Purkinje cell (primary cell): ENCODE results near the gene PA2G4. TPM values are rescaled to one million over a fixed set of nuclear protein-coding genes. Genes with fewer than 3 reads are reported as not detected.

Experiments
- polyA plus RNA-seq: library from polyadenylated mRNA; unstranded; fragments of >200 nt; fragmentation: Nextera tagmentation; gene quantifications from 2 replicates; pipeline ENCODE4 v1.2.1, GENCODE V29; 2014

The PA2G4 gene
- polyA plus RNA-seq, result 51.7 and 59.1 TPM in 2 replicates

GRCh38 chr12:56104109-56104814 lies at the start of gene PA2G4:
PA2G4 (plus strand) TSS chr12:56104559; CDS start chr12:56104738, 179 bp downstream.

GRCh38 chr12:56079723-56080555 lies 24.4 kb upstream of the PA2G4 start, which contains the start of gene ERBB3:
ERBB3 (plus strand) TSS chr12:56080165; CDS start chr12:56080301, 136 bp downstream.

GRCh38 chr12:56116267-56117081 lies 12.1 kb downstream of the PA2G4 start, which contains the start of gene RPL41:
RPL41 (plus strand) TSS chr12:56116633.

GRCh38 chr12:56117778-56118687 lies 13.7 kb downstream of the PA2G4 start, which contains the start of gene ZC3H10:
ZC3H10 (plus strand) TSS chr12:56118266; CDS start chr12:56120563, 2,297 bp downstream.

DNA sequence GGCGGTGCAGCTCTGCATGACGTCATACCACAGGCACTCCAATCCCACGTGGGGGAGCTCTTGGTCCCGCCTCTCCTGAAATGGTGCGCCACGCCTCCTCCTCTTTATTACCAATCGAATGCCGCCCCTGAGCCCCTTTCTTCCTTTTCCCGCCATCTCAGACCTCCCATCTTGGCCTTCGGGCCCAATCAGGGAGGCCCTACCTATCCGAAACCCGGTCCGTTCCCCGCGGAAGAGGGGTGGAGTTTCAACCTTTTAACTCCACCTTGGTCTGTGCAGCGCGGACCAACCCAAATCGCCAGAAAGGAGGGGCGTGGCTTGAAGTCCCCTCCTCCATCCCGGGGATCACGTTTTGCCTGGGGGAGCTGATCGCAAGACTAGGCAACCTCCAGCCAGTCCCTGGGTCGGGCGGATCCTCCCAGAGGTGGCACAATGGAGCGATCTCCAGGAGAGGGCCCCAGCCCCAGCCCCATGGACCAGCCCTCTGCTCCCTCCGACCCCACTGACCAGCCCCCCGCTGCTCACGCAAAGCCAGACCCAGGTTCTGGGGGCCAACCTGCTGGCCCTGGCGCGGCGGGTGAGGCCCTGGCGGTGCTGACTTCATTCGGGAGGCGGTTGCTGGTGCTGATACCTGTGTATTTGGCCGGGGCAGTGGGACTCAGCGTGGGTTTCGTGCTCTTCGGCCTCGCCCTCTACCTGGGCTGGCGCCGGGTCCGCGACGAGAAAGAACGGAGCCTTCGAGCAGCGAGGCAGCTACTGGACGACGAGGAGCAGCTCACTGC lies 23.7 kb downstream of the PA2G4 start, which contains the start of gene ESYT1:
Gene ESYT1, plus strand, starts transcription at position 380 of the 782 bp plus-strand sequence. Its CDS starts 53 bp downstream, at position 433.

GRCh38 chr12:56152132-56152755 lies 47.9 kb downstream of the PA2G4 start, which contains the start of gene MYL6B:
MYL6B (plus strand) TSS chr12:56152587; CDS start chr12:56153919, 1,332 bp downstream.

DNA sequence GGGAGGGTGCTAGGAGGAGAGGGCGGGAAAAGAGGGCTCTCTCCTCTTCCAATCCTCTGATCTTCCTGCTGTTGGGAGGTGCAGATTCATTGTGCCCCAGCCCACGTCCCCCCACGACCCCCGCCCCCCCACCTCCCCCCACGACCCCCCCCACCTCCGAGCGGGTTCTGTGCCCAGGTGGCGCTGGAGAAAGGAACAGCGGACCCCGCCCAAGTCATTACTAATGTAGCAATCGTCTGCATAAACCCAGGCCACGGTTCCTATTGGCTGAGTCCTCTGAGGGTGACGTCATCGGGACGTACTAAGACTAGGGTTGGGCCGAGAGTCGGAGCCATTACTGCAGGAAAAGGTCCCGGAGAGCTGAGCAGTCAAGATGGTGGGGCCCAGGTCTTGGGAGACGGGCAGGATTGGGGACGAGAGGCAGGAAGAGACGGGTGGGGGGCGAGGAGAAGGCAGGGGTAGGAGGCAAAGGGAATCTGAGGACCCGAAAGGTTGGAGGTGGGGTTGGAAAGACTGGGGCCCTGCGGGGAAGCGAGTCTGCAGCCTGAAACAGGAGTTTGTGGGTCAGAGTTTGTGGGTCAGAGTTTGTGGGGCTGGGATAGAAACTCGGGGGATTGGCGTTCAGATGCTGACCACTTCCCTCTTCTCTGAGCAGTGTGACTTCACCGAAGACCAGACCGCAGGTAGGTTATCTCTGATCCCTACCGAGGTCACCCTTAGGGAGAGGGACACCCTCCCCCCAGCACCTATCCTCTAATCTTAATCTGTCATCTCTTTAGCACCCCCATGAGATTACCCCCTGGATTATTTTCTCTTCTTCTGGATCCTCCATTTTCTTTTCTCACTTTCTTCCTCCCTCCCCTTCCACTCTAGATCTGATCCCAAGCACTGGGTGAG lies 53.9 kb downstream of the PA2G4 start, which contains the start of gene MYL6:
Gene MYL6, plus strand, starts transcription at position 331 of the 897 bp plus-strand sequence. Its CDS starts 43 bp downstream, at position 374.

Other genes starting within 250 kb of the PA2G4 start
- 19.0 and 28.9 TPM in 2 replicates for gene PYM1, start 176.7 kb upstream of the PA2G4 start, polyA plus RNA-seq
- gene DGKA, start 173.4 kb upstream of the PA2G4 start, polyA plus RNA-seq, result 2.0 and 9.5 TPM in 2 replicates
- gene PMEL, start 138.5 kb upstream of the PA2G4 start, polyA plus RNA-seq, result not detected in 2 replicates
- gene CDK2, start 137.7 kb upstream of the PA2G4 start, polyA plus RNA-seq, result 0.31 TPM in 1 of 2 replicates, not detected in the other
- 22.5 and 27.6 TPM in 2 replicates for gene RAB5B, start 130.5 kb upstream of the PA2G4 start, polyA plus RNA-seq
- gene SUOX, start 107.3 kb upstream of the PA2G4 start, polyA plus RNA-seq, result 10.7 and 20.8 TPM in 2 replicates
- gene IKZF4, start 83.5 kb upstream of the PA2G4 start, polyA plus RNA-seq, result 1.0 and 2.1 TPM in 2 replicates
- 495 and 532 TPM in 2 replicates for gene RPS26, start 62.6 kb upstream of the PA2G4 start, polyA plus RNA-seq
- gene ERBB3, start 24.4 kb upstream of the PA2G4 start, polyA plus RNA-seq, result 0.07 and 0.63 TPM in 2 replicates
- gene RPL41, start 12.1 kb downstream of the PA2G4 start, polyA plus RNA-seq, result 1,996 and 2,354 TPM in 2 replicates
- 0.46 and 0.65 TPM in 2 replicates for gene ZC3H10, start 13.7 kb downstream of the PA2G4 start, polyA plus RNA-seq
- 0.99 and 9.1 TPM in 2 replicates for gene ESYT1, start 23.7 kb downstream of the PA2G4 start, polyA plus RNA-seq
- gene MYL6B, start 48.0 kb downstream of the PA2G4 start, polyA plus RNA-seq, result 99.3 and 105 TPM in 2 replicates
- 2,053 and 2,241 TPM in 2 replicates for gene MYL6, start 53.8 kb downstream of the PA2G4 start, polyA plus RNA-seq
- 52.8 and 59.7 TPM in 2 replicates for gene SMARCC2, start 84.9 kb downstream of the PA2G4 start, polyA plus RNA-seq
- gene RNF41, start 117.4 kb downstream of the PA2G4 start, polyA plus RNA-seq, result 12.4 and 13.5 TPM in 2 replicates
- gene NABP2, start 119.8 kb downstream of the PA2G4 start, polyA plus RNA-seq, result 28.3 and 36.4 TPM in 2 replicates
- not detected in 2 replicates for gene SLC39A5, start 125.5 kb downstream of the PA2G4 start, polyA plus RNA-seq
- 4.2 and 10.7 TPM in 2 replicates for gene ANKRD52, start 153.8 kb downstream of the PA2G4 start, polyA plus RNA-seq
- 6.7 and 8.2 TPM in 2 replicates for gene COQ10A, start 162.4 kb downstream of the PA2G4 start, polyA plus RNA-seq
- gene CS, start 195.8 kb downstream of the PA2G4 start, polyA plus RNA-seq, result 117 and 124 TPM in 2 replicates
- gene CNPY2, start 211.4 kb downstream of the PA2G4 start, polyA plus RNA-seq, result 115 and 134 TPM in 2 replicates
- 10.5 and 12.1 TPM in 2 replicates for gene PAN2, start 229.4 kb downstream of the PA2G4 start, polyA plus RNA-seq
- gene IL23A, start 234.3 kb downstream of the PA2G4 start, polyA plus RNA-seq, result not detected in 2 replicates